ENCODE measurements around the gene THG1L.

Gene THG1L

GRCh38 chr5:157747766-157748700 lies 16.8 kb downstream of the THG1L start:
- no peak for DNase-seq
- in situ Hi-C loops (cut with HindIII; ENCODE audit: low pct_ligation_motif_present, low pct_unique_long_range_greater_than_20kb, low sequenced_read_pairs), result no loop called here

- in situ Hi-C loops (cut with HindIII; ENCODE audit: low pct_ligation_motif_present, low pct_unique_long_range_greater_than_20kb, low sequenced_read_pairs), result no loop called here
Measured at GRCh38 chr5:157748760-157749461, 17.7 kb downstream of the THG1L start.

DNA sequence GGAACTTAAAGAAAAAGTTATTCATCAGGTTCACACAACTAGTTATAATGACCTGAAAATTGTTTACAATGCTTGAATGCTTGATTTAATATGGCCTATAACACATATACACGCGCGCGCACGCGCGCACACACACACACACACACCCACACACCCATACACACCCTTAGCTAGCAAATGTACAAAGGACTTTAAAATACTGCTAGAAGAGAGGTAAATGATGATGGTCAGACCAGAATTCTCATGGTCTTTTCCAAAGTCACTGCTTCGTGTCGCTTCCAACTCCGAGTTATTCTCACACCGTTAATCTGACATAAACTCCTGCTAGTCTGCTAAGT lies 18.2 kb downstream of the THG1L start:
- DNase-seq, result no peak
- in situ Hi-C loops (cut with HindIII; ENCODE audit: low pct_ligation_motif_present, low pct_unique_long_range_greater_than_20kb, low sequenced_read_pairs), result no loop called here

More at GRCh38 chr5:157748760-157749461, 17.7 kb downstream of the THG1L start:
- no peak for DNase-seq

- in situ Hi-C loops (cut with HindIII; ENCODE audit: low pct_ligation_motif_present, low pct_unique_long_range_greater_than_20kb, low sequenced_read_pairs), result no loop called here
Measured at GRCh38 chr5:157750320-157750719, 19.1 kb downstream of the THG1L start.

GRCh38 chr5:157756122-157756521 lies 24.9 kb downstream of the THG1L start:
- DNase-seq, result no peak
- in situ Hi-C loops (cut with HindIII; ENCODE audit: low pct_ligation_motif_present, low pct_unique_long_range_greater_than_20kb, low sequenced_read_pairs), result no loop called here

More at GRCh38 chr5:157750320-157750719, 19.1 kb downstream of the THG1L start:
- no peak for DNase-seq

GRCh38 chr5:157758706-157759105 lies 27.5 kb downstream of the THG1L start:
- in situ Hi-C loops (cut with HindIII; ENCODE audit: low pct_ligation_motif_present, low pct_unique_long_range_greater_than_20kb, low sequenced_read_pairs), result no loop called here
- no peak for DNase-seq

DNA sequence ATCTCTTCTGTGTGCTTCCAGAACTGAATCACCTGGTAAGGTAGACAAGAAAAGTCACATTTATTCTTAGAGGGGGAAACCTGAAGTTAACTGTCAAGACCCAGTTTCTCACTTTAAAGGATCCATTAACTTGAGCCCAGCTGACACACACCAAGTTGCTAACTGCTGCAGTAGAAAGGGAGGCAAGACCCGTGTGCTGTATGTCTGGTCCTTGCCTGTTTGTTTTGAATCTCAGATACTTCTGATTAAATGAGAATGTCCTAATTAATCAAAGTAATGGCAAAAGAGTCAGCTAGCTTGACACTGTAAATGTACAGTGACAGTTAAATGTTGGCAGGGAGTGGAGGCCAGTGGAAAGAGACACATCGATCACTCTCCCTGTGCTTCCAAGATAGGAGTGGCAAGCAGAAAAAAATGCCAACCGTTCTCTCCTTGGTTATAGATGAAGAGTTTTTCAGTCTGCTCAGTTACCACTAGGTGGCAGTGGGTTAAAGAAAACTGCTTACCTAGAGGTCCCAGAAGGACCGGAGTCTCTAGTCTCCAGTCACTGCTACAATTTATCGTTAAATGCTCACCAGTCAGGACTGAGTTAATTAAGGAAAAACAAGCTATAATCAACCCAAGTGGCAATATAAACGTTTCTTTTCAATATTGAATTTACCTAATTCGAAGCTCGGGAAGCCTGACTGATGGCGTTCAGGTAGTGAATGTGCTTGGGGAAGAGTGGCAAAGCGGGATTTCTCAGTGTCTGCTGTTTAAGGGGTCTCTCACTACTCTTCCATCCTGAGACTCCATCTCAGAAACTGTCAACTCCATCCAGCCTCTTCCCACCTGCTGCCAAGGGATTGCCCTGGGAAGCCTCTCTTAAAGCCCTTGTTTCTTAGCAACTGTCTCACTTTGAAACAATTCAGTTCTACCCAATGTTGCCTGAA lies 30.7 kb downstream of the THG1L start:
- DNase-seq, result peak; percentile 61
- in situ Hi-C loops (cut with HindIII; ENCODE audit: low pct_ligation_motif_present, low pct_unique_long_range_greater_than_20kb, low sequenced_read_pairs), result no loop called here

- in situ Hi-C loops (cut with HindIII; ENCODE audit: low pct_ligation_motif_present, low pct_unique_long_range_greater_than_20kb, low sequenced_read_pairs), result no loop called here
- DNase-seq, result no peak
Measured at GRCh38 chr5:157764531-157764930, 33.3 kb downstream of the THG1L start.

GRCh38 chr5:157766442-157766841 lies 35.2 kb downstream of the THG1L start:
- no peak for DNase-seq
- in situ Hi-C loops (cut with HindIII; ENCODE audit: low pct_ligation_motif_present, low pct_unique_long_range_greater_than_20kb, low sequenced_read_pairs), result no loop called here

GRCh38 chr5:157766902-157767301 lies 35.7 kb downstream of the THG1L start:
- DNase-seq, result no peak
- in situ Hi-C loops (cut with HindIII; ENCODE audit: low pct_ligation_motif_present, low pct_unique_long_range_greater_than_20kb, low sequenced_read_pairs), result no loop called here

DNA sequence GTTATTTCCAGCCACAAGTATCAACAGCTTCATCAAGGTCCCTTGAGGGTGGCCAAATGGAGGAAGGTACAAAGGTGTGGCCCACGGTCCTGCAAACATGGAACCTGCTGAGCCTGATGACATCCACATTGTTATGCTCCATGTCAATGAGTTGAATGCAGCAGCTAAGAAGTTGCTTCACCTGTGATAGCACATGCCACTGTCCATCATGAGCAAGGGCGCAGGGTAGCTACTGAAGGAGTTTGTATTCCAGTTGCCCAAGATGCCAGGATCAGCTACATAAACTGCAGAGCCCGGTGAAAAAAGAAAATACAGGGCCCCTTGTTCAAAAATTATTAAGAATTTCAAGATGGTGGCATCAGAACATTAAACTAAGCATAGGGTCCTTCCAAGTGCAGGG lies 36.5 kb downstream of the THG1L start:
- in situ Hi-C loops (cut with HindIII; ENCODE audit: low pct_ligation_motif_present, low pct_unique_long_range_greater_than_20kb, low sequenced_read_pairs), result no loop called here
- DNase-seq, result no peak

- no peak for DNase-seq
Measured at GRCh38 chr5:157770665-157771064, 39.4 kb downstream of the THG1L start.

DNA sequence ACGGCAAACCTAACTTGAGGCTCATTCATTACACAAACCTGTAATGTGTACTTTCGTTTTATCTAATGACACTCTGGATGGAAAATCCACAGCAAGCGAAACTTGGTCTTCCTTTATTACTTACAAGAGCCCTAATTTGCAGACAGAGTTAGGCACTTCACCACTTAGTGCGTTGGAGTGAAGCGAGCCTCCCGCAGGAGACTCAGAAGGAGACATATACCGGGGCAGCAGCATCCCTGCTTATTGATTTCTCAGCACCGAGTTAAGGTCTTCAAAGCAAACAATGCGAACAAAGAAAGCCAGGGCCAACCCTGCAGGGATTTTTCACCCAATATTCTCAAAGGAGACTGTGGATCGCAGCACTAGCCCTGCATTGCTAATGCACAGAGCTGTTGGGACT lies 40.9 kb downstream of the THG1L start:
- no peak for DNase-seq
- in situ Hi-C loops (cut with HindIII; ENCODE audit: low pct_ligation_motif_present, low pct_unique_long_range_greater_than_20kb, low sequenced_read_pairs), result no loop called here

More at GRCh38 chr5:157770665-157771064, 39.4 kb downstream of the THG1L start:
- in situ Hi-C loops (cut with HindIII; ENCODE audit: low pct_ligation_motif_present, low pct_unique_long_range_greater_than_20kb, low sequenced_read_pairs), result no loop called here

GRCh38 chr5:157778121-157778805 lies 47.0 kb downstream of the THG1L start:
- in situ Hi-C loops (cut with HindIII; ENCODE audit: low pct_ligation_motif_present, low pct_unique_long_range_greater_than_20kb, low sequenced_read_pairs), result no loop called here
- DNase-seq, result no peak

DNA sequence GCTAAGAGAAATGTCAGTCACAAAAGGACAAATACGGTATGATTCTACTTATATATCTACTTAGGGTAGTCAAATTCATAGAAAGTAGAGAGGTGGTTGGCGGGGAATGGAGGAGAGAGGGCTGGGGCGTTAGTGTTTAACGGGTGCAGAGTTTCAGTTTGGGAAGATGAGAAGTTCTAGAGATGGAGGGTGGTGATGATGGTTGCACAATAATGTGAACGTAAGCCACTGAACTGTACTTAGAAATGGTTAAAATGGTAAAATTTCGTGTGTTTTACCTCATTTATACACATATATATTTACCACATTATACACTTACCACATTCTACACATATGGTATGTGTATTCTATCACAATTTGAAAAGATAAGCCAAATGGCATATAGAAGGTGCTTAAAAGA lies 48.0 kb downstream of the THG1L start:
- DNase-seq, result no peak
- in situ Hi-C loops (cut with HindIII; ENCODE audit: low pct_ligation_motif_present, low pct_unique_long_range_greater_than_20kb, low sequenced_read_pairs), result no loop called here

GRCh38 chr5:157785801-157786200 lies 54.6 kb downstream of the THG1L start:
- DNase-seq, result no peak
- in situ Hi-C loops (cut with HindIII; ENCODE audit: low pct_ligation_motif_present, low pct_unique_long_range_greater_than_20kb, low sequenced_read_pairs), result no loop called here

Data from ACHN (cell line).